Stimulated activated effector memory CD8-positive, alpha-beta T cell treated with anti-CD3 and anti-CD28 coated beads, Interleukin-12 subunit alpha, Interleukin-12 subunit beta, amount 100 ng/mL, for 72 hours (primary cell): ENCODE measurements around the gene MALL.
"Not testable (repeated sequence)": the region's sequence is repeated elsewhere in the genome, so short reads cannot be mapped to it uniquely, and the experiment has no call there.

ENCODE experiments used
- ATAC-seq: fragments of 150-1000 bp; cut with Tn5 transposase; 2 replicates; pipeline ENCODE4 v1.10.0; 2021
- DNase-seq, 2 donors: peaks; one replicate each; pipeline ENCODE4 v3.0.0; 2021 to 2022; ENCODE audit warnings: low spot score in 2 of 2
- H3K27ac Mint-ChIP-seq: one replicate; pipeline ENCODE4 v1.8.0; 2022; ENCODE audit warnings: mild to moderate bottlenecking, mixed read lengths
- H3K36me3 Mint-ChIP-seq: one replicate; pipeline ENCODE4 v1.8.0; 2022; ENCODE audit warnings: mild to moderate bottlenecking, mixed read lengths
- H3K4me1 Mint-ChIP-seq: one replicate; pipeline ENCODE4 v1.8.0; 2022; ENCODE audit warnings: mixed read lengths
- H3K4me3 Mint-ChIP-seq: one replicate; pipeline ENCODE4 v1.8.0; 2022; ENCODE audit warnings: mild to moderate bottlenecking, mixed read lengths
- H3K9me3 Mint-ChIP-seq: one replicate; pipeline ENCODE4 v1.8.0; 2022; ENCODE audit warnings: mixed read lengths

Gene MALL

DNA sequence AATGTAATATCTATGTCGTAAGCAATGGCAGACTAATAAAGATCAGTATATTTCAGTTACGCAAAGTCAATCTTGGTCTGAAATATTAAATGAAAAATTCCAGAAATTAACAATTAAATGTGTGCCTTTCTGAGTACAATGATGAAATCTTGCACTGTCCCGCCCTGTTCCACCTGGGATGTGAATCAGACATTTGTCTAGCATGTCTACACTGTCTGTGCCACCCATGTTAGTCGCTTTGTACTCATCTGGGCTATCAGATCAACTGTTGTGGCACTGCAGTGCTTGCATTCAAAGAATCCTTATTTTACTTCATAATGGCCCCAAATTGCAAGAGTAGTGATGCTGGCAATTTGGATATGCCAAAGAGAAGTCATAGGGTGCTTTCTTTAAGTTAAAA lies 25.5 kb downstream of the MALL start:
- ATAC-seq, H3K4me3 Mint-ChIP-seq, H3K36me3 Mint-ChIP-seq, H3K9me3 Mint-ChIP-seq, H3K27ac Mint-ChIP-seq, H3K4me1 Mint-ChIP-seq, DNase-seq: not testable (repeated sequence)

DNA sequence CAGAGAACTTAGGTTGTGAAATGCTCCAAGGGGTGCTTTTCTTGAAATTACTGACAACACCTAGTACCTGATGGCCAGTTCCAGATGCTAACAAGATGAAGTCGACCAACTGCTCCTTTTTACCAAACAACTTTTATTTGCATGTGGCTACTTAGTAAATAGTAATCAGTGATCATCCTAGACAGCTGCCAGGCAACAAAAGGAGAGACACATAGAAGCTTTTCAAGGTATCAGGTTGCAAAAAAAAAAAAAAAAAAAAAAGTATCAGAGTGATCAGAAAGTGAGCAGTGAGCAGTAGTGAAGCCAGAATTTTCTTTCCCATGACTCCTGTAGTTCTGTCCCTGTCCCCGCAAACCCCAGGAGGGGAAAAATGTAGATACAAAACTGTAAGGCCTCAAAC lies 31.9 kb downstream of the MALL start:
- not testable (repeated sequence) for DNase-seq, ATAC-seq, H3K27ac Mint-ChIP-seq, H3K36me3 Mint-ChIP-seq, H3K4me3 Mint-ChIP-seq, H3K9me3 Mint-ChIP-seq, H3K4me1 Mint-ChIP-seq

DNA sequence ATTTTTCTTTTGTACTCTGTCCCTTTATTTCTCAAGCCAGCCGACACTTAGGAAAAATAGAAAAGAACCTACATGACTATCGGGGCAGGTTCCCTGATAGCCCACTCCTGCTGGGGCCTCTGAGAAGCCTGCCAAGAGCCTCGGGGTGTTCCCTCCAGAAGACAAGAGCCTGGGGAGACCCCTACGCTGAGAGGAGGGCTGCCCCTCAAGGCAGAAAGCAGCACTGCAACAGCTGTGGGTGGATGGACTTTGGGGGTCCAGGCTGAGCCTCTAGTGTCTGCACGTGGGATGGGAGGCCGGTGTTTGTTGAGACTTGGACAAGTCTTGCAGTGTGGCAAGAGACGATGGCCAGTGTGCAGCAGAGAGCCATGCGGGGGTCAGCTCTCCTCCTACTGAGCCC lies 32.5 kb downstream of the MALL start:
- not testable (repeated sequence) for H3K9me3 Mint-ChIP-seq, DNase-seq, H3K27ac Mint-ChIP-seq, H3K4me1 Mint-ChIP-seq, ATAC-seq, H3K4me3 Mint-ChIP-seq, H3K36me3 Mint-ChIP-seq

DNA sequence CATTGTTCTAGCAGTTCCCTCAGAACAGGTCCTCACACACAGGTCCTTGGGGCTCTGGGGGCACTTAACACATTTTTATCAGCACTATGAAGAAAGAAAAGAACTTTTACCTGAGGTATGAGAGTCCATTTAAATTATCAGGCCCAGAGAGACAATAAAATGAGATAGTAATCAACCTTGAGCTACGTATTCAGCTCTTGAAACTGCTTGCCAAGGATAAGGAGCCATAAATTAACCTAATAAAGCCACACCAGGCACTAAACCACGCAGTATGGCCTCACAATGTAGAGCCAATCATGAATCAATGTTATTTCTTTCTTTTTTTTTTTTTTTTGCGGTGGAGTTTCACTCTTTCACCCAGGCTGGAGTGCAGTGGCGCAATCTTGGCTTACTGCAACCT lies 37.5 kb downstream of the MALL start:
- not testable (repeated sequence) for H3K4me3 Mint-ChIP-seq, H3K4me1 Mint-ChIP-seq, H3K27ac Mint-ChIP-seq, DNase-seq, ATAC-seq, H3K36me3 Mint-ChIP-seq, H3K9me3 Mint-ChIP-seq

DNA sequence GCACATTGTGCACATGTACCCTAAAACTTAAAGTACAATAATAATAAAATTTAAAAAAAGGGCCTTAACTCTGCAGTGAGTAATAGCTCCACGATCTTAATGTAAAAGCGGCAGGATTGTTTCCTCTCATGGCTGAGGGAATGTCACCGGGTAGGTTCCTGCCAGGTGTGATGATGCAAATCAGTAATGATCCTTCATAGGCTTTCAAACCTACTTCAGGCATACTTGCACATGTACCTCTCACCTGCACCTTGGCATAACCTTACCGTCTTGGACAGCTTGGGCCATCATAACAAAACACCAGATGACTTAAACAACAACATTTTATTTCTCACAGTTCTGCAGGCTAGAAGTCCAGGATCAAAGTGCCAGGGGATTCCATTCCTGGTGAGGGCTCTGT lies 39.7 kb downstream of the MALL start:
- ATAC-seq, DNase-seq, H3K4me1 Mint-ChIP-seq, H3K36me3 Mint-ChIP-seq, H3K9me3 Mint-ChIP-seq, H3K4me3 Mint-ChIP-seq, H3K27ac Mint-ChIP-seq: not testable (repeated sequence)

DNA sequence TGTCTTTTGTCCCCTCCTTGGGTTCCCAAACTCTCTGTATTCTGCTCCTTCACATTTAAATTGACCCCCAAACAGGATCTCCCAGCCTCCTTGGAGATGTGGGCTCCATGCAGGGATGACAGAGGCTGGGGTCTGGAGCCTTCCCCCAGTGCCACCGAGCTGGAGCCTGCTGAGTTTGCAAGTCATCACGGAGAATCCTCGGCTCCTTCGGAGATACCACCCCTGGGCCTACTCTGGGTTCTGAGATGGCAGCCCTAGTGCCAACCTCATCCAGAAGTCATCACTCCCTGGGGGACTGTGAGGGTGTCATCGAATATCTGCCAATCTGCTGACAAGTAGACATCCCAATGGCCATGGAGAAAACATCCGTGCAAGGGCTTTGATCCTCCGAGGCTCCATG lies 45.8 kb downstream of the MALL start:
- H3K4me1 Mint-ChIP-seq, DNase-seq, H3K4me3 Mint-ChIP-seq, H3K27ac Mint-ChIP-seq, H3K9me3 Mint-ChIP-seq, H3K36me3 Mint-ChIP-seq: not testable (repeated sequence)
- peak; percentile 31 for ATAC-seq

DNA sequence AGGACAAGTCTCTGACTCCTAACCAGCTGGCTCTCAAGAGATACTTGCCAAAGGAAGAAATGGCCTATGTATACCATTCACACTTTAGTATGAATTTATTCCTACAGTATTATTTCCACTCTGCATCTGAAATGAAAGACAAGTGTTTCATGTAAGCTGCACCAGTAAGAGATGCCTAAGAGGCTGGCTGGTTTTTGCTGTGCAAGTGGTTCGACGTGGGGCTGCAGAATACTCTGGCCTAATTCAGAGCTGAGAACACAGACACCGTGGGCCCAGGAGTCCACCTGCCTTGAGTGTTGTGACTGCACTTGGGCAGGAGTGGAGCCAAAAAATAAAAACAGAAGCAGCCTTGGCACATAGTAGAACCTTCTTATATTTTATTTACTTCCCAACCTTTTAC lies 47.5 kb downstream of the MALL start:
- not testable (repeated sequence) for H3K4me3 Mint-ChIP-seq, ATAC-seq, H3K9me3 Mint-ChIP-seq, DNase-seq, H3K27ac Mint-ChIP-seq, H3K4me1 Mint-ChIP-seq, H3K36me3 Mint-ChIP-seq

DNA sequence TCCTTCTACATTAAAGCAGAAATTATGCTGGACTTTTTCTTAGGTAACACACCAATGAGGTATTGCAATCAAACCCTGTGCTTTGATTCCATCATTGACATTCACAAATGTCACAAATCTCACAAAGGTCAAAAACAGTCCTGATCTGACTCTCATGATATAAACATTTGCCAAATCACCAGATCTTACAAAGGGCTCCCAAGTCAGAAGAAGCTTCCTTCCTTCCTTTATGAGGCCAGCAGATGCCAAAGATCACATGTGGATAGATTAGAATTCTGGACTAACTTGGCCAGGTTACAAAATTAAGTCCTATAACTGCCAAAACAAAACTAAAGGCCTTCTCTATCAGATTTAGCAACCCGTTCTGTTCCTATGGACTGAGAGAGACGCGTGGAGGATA lies 53.3 kb downstream of the MALL start:
- H3K4me1 Mint-ChIP-seq, ATAC-seq, H3K36me3 Mint-ChIP-seq, H3K27ac Mint-ChIP-seq, DNase-seq, H3K9me3 Mint-ChIP-seq, H3K4me3 Mint-ChIP-seq: not testable (repeated sequence)

DNA sequence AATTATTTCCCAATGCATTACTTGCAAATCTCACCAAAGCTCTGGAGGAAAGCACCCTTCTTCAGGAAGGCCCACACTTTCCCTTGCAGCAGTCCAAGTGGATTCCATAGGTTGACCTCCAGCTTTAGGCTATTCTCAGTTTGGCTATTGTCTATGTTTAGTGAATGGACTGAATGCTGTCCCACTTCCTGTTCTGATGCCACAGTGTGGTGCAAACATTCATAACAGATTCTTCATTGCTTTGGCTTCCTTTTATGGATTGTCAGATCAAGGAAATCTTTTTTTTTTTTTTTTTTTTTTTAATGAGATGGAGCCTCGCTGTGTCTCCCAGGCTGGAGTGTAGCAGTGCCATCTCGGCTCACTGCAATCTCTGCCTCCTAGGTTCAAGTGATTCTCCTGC lies 55.1 kb downstream of the MALL start:
- not testable (repeated sequence) for H3K36me3 Mint-ChIP-seq, H3K27ac Mint-ChIP-seq, H3K4me1 Mint-ChIP-seq, H3K9me3 Mint-ChIP-seq, DNase-seq, ATAC-seq, H3K4me3 Mint-ChIP-seq

DNA sequence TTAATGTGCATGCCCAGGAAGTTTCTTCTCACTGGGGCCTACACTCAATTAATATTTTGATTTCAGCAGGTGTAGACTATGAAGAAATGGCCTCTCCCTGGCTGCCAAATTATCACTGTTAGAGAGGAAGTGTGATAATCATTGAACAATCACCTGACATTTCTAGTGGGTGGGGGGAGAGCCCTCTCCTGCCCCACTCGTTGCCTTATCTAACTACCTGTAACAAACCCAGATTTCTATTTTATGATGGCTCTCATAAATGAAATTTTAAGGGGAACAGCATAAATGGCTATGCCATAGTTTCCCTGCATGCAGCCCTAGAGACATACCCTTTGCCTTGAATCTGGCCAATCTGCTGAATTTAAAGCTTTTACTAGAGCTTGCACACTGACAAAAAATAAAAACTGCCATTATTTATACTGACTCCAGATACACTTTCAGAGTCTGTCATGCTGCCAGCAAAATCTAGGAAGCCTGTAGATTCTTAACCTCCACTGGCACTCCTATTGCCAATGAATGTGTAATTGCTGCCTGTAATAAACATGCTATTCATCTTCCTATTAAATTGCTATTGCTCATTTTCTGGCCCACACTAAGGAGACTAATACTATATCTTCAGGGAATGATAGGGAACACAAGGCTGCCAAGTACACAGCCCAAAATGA lies 55.8 kb downstream of the MALL start:
- not testable (repeated sequence) for H3K4me1 Mint-ChIP-seq, H3K27ac Mint-ChIP-seq, H3K4me3 Mint-ChIP-seq, H3K36me3 Mint-ChIP-seq, ATAC-seq, DNase-seq, H3K9me3 Mint-ChIP-seq

DNA sequence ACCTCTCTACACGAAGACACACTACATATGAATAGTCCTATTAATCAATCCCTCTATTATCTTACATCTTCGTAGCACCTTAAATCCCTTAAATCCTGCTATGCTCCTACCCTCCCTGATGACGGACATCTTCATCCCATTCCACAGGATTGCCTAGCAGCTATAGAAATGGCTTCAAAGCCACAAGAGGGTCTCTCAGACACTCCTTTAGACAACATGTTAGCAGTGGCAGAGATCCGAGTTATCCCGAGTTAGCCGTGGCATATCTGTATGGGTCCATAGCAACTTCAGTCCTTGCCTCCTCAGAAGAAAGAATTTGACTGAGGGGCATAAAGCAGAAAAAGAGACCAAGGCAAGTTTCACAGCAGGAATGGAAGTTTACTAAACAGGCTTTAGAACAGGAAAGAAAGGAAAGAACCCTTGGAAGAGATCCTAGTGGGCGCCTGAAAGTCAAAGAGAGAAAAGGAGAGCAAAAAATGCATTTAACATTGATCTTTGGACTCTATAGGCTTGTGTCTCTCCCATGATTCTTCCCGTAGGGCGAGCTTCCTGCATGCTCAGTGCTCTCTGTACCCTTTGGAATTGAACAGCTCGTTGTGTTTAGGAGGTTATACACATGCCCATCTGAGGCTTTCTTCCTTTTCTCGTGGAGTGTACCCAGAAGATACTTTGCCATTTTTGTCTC lies 56.5 kb downstream of the MALL start:
- not testable (repeated sequence) for H3K36me3 Mint-ChIP-seq, H3K4me1 Mint-ChIP-seq, DNase-seq, H3K9me3 Mint-ChIP-seq, H3K4me3 Mint-ChIP-seq, H3K27ac Mint-ChIP-seq, ATAC-seq

DNA sequence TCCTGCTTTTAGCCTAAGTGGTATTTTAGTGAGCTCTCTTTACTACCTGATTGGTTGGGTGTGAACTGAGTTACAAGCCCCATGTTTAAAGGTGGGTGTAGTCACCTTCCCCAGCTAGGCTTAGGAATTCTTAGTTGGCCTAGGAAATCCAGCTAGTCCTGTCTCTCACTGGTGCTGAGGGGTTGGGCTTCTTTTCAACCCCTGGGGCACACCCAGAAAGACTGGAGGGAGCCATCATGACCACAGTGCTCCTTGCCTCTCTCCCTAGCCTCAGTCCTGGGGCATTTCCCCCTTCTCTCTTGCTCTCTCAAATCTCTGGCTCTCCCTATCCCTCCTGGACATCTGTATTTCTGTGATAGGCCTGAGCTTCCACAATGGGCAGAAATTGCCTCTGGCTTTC lies 57.6 kb downstream of the MALL start:
- not testable (repeated sequence) for H3K27ac Mint-ChIP-seq, H3K4me1 Mint-ChIP-seq, H3K4me3 Mint-ChIP-seq, H3K9me3 Mint-ChIP-seq, DNase-seq, H3K36me3 Mint-ChIP-seq
- peak; percentile 16 for ATAC-seq

DNA sequence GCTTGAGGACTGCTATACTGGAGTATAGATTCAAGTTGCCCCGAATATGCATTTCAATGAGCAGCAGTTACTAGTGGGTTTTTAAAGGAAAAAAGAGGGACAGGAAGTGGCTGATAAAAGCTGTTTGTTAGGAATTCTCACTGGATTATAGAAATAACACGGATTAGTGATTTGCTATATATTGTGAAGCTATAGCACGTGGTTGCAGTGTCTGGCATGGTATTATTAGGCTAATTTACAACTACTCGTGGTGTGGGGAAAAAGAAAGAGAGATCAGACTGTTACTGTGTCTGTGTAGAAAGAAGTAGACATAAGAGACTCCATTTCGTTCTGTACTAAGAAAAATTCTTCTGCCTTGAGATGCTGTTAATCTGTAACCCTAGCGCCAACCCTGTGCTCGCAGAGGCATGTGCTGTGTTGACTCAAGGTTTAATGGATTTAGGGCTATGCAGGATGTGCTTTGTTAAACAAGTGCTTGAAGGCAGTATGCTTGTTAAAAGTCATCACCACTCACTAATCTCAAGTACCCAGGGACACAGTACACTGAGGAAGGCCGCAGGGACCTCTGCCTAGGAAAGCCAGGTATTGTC lies 59.7 kb downstream of the MALL start:
- H3K36me3 Mint-ChIP-seq, DNase-seq, H3K4me1 Mint-ChIP-seq, H3K4me3 Mint-ChIP-seq, H3K9me3 Mint-ChIP-seq, H3K27ac Mint-ChIP-seq, ATAC-seq: not testable (repeated sequence)

DNA sequence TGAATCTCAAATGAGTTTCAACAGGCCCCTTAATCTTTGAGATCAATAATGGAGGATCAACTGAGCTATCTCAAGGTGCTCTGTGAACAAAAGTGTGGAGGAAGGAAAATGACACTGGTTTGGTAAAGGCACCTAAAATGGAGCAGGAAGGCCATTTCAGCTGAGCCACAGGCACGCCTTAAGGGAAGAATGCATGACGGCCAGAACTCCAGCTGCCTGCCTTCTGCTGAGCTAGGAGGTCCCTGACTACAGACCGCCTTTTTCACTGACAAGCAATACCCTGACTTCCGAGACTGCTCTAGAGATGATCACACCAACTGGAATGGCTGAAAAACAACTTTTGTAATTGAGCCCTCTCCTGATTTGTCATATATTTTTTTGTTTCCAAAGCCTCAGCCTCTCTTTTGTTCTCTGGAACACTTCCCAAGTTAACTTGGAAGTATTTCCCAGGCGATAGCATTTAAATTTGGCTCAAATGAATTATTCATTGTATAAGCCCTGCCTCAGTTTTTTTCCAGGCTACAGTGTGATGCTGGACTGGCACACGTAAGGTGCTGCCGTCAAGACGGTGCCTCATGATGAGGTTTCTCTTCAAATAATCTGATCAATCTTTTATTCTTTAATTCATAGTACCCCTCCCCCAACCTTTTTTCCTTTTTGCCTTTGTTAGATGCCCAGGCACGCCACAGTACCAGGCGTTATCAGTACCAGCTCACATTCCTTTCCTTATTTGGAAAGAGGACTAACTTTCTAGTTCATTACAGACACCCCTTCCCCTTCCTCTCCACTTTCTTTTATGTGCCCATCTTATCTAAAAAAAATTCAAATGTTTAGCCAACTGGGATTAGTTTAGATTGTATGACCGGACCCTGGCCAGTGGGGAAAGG lies 60.9 kb downstream of the MALL start:
- not testable (repeated sequence) for H3K27ac Mint-ChIP-seq, H3K9me3 Mint-ChIP-seq, H3K4me3 Mint-ChIP-seq, DNase-seq, H3K4me1 Mint-ChIP-seq, H3K36me3 Mint-ChIP-seq, ATAC-seq

DNA sequence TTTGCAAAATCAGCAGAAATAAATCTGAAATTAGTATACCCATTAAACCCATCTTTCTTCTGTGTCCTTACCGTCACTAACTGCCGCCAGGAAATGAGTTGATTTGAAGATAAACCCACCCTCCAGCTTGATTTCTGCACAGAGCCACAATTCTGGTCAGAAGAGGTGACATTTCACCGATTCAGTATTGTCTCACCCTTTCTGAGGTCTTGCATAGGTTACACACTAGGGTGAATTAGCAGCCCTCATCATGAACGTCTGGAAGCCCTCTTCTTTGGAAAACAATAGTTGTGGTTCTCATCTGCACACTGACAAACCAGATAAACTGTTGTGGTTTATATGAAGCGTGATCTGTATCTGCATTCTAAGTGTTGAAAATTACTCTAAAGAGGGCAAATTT lies 61.9 kb downstream of the MALL start:
- peak; percentile 42 for ATAC-seq
- not testable (repeated sequence) for H3K9me3 Mint-ChIP-seq, H3K4me1 Mint-ChIP-seq, H3K36me3 Mint-ChIP-seq, DNase-seq, H3K4me3 Mint-ChIP-seq, H3K27ac Mint-ChIP-seq
